HFFc6 (cell line): ENCODE measurements around the gene TENM4. TPM values are rescaled to one million over a fixed set of nuclear protein-coding genes. Genes with fewer than 3 reads are reported as not detected.

Source experiments
- DNase-seq: peaks from one replicate; pipeline ENCODE4 v3.0.0-alpha.2; 2018
- H3K27ac Mint-ChIP-seq: 2 replicates; pipeline ENCODE4 v1.8.0; 2020; ENCODE audit warnings: mild to moderate bottlenecking, mixed read lengths
- H3K27me3 Mint-ChIP-seq: 2 replicates; pipeline ENCODE4 v1.8.0; 2021; ENCODE audit warnings: mild to moderate bottlenecking, moderate library complexity, mixed read lengths; ENCODE audit not compliant: insufficient read depth
- H3K36me3 Mint-ChIP-seq: 2 replicates; pipeline ENCODE4 v1.8.0; 2021; ENCODE audit warnings: low read depth, mixed read lengths
- H3K4me1 Mint-ChIP-seq: 2 replicates; pipeline ENCODE4 v1.8.0; 2020; ENCODE audit warnings: low read depth, mixed read lengths
- H3K4me3 Mint-ChIP-seq: 2 replicates; pipeline ENCODE4 v1.8.0; 2020; ENCODE audit warnings: mild to moderate bottlenecking, moderate library complexity, mixed read lengths
- H3K9me3 Mint-ChIP-seq: 2 replicates; pipeline ENCODE4 v1.8.0; 2020; ENCODE audit warnings: mild to moderate bottlenecking, mixed read lengths
- long read RNA-seq: library from polyadenylated mRNA; unstranded; transcript quantifications from one replicate; pipeline ENCODE4 v2.0.0, GENCODE V29; 2019
- total RNA-seq, 6 experiments: library from RNA; stranded (reverse); fragmentation: NEBNext Ultra II Directional; extraction: Animal tissue kit (Norgen Biotek cat#: 25700); gene quantifications; 2 replicates in 1 of 6; 3 replicates in 5 of 6; pipeline ENCODE4 v1.2.3, GENCODE V29; 2021
- TF ChIP-seq, protein P1 (sequence below): fragments of 200-600 bp; sonication (generic); IDR thresholded peaks from 2 replicates; pipeline ENCODE4 v1.5.0; 2021; ENCODE audit warnings: antibody characterized with exemption, mild to moderate bottlenecking

Gene TENM4
- total RNA-seq: 10 to 100 TPM; 20.9 to 45.5 (median 26.5) TPM
- long read RNA-seq, partial matches to known transcripts: 1 of 12 reads
- long read RNA-seq, other reads (novel, unspliced or antisense): 11 of 12 reads

DNA sequence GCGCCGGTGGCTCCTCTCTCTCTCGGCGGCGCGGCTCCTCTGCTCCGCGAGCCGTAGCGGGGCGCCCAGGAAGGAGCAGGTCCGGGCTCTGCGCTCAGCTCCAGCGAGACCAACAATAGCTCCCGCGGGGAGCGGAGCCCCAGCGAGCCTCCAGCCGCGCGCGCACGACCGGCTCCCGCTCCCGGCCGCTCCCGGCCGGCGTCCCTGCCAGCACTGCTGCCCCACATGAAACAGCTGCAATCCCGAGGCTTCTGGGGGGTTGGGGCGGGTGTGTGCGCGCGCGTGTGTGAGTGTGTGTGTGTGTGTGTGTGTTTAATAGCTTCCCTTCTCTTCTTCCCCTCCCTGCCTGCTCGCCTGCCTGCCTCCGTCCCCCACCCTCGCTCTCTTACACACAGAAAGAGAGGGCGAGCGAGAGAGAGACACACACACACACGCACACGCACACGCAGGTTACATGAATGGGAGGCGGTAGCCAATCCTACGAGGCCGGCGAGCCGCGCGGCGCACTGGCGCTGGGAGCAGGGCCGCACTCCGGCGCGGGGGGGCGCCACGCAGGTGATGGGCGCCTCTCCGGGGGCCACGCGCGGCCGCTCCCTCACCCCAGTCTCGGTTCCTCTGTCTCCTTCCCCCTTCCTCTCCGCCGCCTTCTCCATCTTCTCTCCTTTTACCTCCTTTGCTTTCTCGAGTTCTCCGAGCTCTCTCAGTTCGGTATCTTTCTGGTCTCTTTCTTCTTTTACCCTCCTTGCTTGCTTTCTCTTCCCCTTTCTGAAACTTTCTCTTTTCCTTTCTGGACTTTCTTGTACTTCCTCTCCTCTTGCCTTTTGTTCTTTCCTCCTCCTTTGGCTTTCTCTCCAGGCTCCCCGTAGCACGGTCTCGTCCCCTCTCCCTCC, at the start of gene TENM4:
Gene TENM4 (minus strand): TSS at position 460 of the 890 bp plus-strand sequence. CDS start 371,086 bp downstream, outside the sequence.
- Mint-ChIP-seq H3K9me3 (no peaks in the 10 kb centered on the region), H3K4me3 (peak within 1 kb of the TSS; percentile 92), H3K27ac (peak within 1 kb of the TSS; percentile 97), H3K27me3 (peaks cover 6% of the 10 kb centered on the region), H3K36me3 (no peaks in the 10 kb centered on the region), H3K4me1 (peaks cover 28% of the 10 kb centered on the region)
- DNase-seq: peak; percentile 92
- TF ChIP-seq, protein P1, sequence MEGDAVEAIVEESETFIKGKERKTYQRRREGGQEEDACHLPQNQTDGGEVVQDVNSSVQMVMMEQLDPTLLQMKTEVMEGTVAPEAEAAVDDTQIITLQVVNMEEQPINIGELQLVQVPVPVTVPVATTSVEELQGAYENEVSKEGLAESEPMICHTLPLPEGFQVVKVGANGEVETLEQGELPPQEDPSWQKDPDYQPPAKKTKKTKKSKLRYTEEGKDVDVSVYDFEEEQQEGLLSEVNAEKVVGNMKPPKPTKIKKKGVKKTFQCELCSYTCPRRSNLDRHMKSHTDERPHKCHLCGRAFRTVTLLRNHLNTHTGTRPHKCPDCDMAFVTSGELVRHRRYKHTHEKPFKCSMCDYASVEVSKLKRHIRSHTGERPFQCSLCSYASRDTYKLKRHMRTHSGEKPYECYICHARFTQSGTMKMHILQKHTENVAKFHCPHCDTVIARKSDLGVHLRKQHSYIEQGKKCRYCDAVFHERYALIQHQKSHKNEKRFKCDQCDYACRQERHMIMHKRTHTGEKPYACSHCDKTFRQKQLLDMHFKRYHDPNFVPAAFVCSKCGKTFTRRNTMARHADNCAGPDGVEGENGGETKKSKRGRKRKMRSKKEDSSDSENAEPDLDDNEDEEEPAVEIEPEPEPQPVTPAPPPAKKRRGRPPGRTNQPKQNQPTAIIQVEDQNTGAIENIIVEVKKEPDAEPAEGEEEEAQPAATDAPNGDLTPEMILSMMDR: peak; percentile 77

DNA sequence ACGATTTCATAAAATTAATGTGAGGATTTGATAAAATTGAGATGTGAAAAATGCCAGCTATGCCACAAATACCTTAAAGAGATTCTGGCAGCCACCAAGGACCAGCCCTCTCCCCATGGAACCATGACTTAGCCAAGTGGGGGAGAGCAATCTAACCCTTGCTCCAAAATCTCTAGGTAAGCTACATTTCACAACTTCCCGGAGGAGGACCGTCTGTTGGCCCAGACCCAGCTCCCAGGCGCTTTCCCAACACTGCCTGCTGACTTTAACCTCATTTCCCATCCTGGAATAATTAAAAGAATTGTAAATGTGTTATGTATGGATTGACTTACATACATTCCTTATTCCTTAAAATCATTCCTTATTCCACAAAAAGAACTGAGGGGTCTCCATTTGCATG, 47.5 kb upstream of the TENM4 start:
- TF ChIP-seq, protein P1: no peak

DNA sequence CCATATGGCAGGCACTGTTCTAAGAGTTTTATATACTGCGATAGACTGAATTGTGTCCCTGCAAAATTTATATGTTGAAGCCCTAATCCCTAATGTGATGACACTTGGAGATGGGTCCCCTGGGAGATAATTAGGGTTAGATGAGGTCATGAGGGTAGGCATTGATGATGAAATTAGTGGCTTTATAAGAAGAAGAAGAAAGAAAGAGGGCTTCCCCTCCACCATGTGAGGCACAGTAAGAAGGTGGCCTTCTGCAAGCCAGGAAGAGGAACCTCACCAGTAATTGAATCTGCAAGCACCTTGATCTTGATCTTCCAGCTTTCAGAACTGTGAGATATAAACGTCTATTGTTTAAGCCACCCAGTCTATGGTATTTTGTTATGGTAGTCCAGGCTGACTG, 46.6 kb upstream of the TENM4 start:
- TF ChIP-seq, protein P1: no peak
- DNase-seq: no peak
- Mint-ChIP-seq H3K27me3 (peaks cover 38% of the 10 kb centered on the region), H3K27ac (no peak overlapping the region), H3K9me3 (no peaks in the 10 kb centered on the region), H3K4me3 (no peak overlapping the region), H3K36me3 (no peaks in the 10 kb centered on the region), H3K4me1 (peaks cover 17% of the 10 kb centered on the region)

More for the DNA sequence above, 47.5 kb upstream of the TENM4 start:
- H3K9me3 Mint-ChIP-seq: no peaks in the 10 kb centered on the region
- H3K4me3 Mint-ChIP-seq: no peak overlapping the region
- DNase-seq: no peak
- peaks cover 17% of the 10 kb centered on the region for H3K4me1 Mint-ChIP-seq
- no peak overlapping the region for H3K27ac Mint-ChIP-seq
- H3K36me3 Mint-ChIP-seq: no peaks in the 10 kb centered on the region
- peaks cover 39% of the 10 kb centered on the region for H3K27me3 Mint-ChIP-seq

DNA sequence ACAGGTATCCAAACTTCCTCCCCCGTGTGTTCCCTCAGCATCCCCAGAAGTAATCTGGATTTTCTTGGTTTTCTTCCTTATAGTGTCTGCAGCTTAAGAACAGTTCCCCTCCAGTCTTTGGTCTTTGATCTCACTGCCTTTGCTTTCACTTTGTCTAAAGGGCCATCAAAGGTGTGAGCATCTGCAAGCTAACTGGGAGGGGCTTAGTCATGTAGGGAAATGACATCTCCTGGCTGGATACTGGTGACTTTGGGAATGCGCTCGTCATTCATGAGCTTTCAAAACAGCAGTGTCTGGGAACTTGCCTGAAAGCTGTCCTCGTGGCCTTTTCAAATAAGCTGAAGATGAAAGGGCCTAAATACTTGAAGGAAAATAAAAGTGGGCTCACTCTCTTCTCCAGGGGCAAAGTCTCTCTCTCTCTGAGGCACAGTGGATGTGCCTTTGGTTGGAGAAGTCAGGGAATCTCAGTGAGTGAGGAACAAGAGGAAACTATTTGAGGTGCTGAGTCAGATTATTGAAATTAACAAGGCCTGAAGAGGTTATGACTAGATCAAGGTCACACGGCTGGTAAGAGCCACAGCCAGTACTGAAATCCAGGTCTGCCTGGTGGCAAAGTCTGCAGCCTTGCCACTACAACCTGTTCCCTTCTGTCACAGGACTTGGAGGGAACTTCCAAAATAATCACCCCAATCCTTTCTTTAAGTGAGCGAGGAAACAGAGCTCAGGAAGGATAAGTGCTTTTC, 45.6 kb upstream of the TENM4 start:
- H3K9me3 Mint-ChIP-seq: no peaks in the 10 kb centered on the region
- H3K27me3 Mint-ChIP-seq: peaks cover 32% of the 10 kb centered on the region
- TF ChIP-seq, protein P1: no peak
- peaks cover 17% of the 10 kb centered on the region for H3K4me1 Mint-ChIP-seq
- H3K4me3 Mint-ChIP-seq: peak overlapping the region; percentile 22; the same call in 1 of the 2 replicates
- H3K27ac Mint-ChIP-seq: no peak overlapping the region
- DNase-seq: no peak
- no peaks in the 10 kb centered on the region for H3K36me3 Mint-ChIP-seq

DNA sequence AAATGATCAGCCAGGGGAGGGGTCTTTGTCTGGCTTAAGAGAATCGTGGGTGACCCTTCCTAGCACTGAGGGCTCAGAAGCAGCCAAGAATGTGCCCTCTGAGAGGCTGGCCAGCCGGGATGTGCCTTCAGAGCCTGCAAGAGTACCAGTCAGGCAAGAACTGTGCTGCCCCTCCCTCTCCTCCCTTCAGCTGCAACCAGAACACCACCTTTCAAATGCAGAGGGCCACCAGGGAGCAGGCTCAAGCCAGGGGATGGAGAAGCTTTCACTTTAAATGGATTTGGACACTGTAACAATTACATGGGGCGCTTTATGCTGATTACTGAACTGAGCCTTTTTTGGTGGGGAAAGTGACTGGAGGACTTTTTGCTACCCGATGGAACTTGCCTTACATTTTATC, 44.9 kb upstream of the TENM4 start:
- Mint-ChIP-seq H3K36me3 (no peaks in the 10 kb centered on the region), H3K4me3 (peak overlapping the region; percentile 22; the same call in 1 of the 2 replicates), H3K9me3 (no peaks in the 10 kb centered on the region), H3K4me1 (peaks cover 17% of the 10 kb centered on the region), H3K27me3 (peaks cover 27% of the 10 kb centered on the region), H3K27ac (no peak overlapping the region)
- DNase-seq: no peak
- TF ChIP-seq, protein P1: no peak
